Spleen (tissue), 7 donors: ENCODE data around the gene CEP164.

Experiments used
- CTCF ChIP-seq, 11 experiments: fragments of 200-600 bp in 7 of 11; fragments of 450-650 bp in 4 of 11; sonication (generic) in 4 of 11; IDR thresholded peaks in 8 of 11; conservative IDR thresholded peaks in 3 of 11; 1 replicate in 7 of 11; 2 replicates in 4 of 11; pipeline versions ENCODE4 v1.4.0 to v1.8.0; 2016 to 2021; ENCODE audit warnings: antibody characterized with exemption in 11 of 11, inconsistent platforms in 4 of 11, mild to moderate bottlenecking in 1 of 11
- POLR2AphosphoS5 ChIP-seq, 3 donors: sonication (generic); formaldehyde crosslinking; IDR thresholded peaks; one replicate each; pipeline ENCODE4 v1.5.1; 2017; ENCODE audit warnings: antibody characterized with exemption in 3 of 3
- donor health status: DM: no; HTN: no; CAD: no; lungs with moderate emphysema.
- donor health status: DM: no; HTN: no; CAD: no.
- donor health status: DM: no; HTN: no; CAD: no.

- TF ChIP-seq POLR2AphosphoS5 (IDR thresholded peaks at IDR 0.05) (no peak), CTCF (IDR thresholded peaks at IDR 0.05 in 8 of 11, conservative IDR thresholded peaks at IDR 0.05 in 3 of 11) (no peak)
Measured at GRCh38 chr11:117462864-117463247, 135.2 kb downstream of the CEP164 start.
